Keratinocyte (primary cell): Measurements from ENCODE around the gene PLEKHG5. TPM values are rescaled to one million over a fixed set of nuclear protein-coding genes. Genes with fewer than 3 reads are reported as not detected.

Experiments
- DNase-seq: peaks from one replicate; pipeline ENCODE4 v3.0.0-alpha.2; 2011; ENCODE audit warnings: low read depth, missing footprints, low spot score
- FAIRE-seq: peaks from 2 replicates; lab custom pipeline; 2011; peaks lifted over from hg19 to GRCh38; lab: Jason Lieb, UNC
- H2AFZ ChIP-seq: 2 replicates; pipeline ENCODE4 v1.6.0; 2012; ENCODE audit warnings: low read length, control low read depth, inconsistent platforms; ENCODE audit not compliant: control insufficient read depth
- H3K27ac ChIP-seq: 2 replicates; pipeline ENCODE4 v1.5.1; 2011; ENCODE audit warnings: low read length; ENCODE audit not compliant: control insufficient read depth, insufficient read depth
- H3K27me3 ChIP-seq: 3 replicates; pipeline ENCODE4 v1.6.0; 2011; ENCODE audit warnings: low read length; ENCODE audit not compliant: control insufficient read depth, insufficient read depth; ENCODE audit errors: extremely low read depth
- H3K36me3 ChIP-seq, 2 experiments: 2 replicates in 1 of 2; 3 replicates in 1 of 2; pipeline ENCODE4 v1.5.1; 2011; ENCODE audit warnings: low read length in 2 of 2, mild to moderate bottlenecking in 1 of 2; ENCODE audit not compliant: control insufficient read depth in 2 of 2, insufficient read depth in 2 of 2; ENCODE audit errors: extremely low read depth in 1 of 2
- H3K4me1 ChIP-seq: 3 replicates; pipeline ENCODE4 v1.5.1; 2011; ENCODE audit warnings: low read length; ENCODE audit not compliant: control insufficient read depth, insufficient read depth; ENCODE audit errors: extremely low read depth
- H3K4me2 ChIP-seq: 3 replicates; pipeline ENCODE4 v1.6.0; 2011; ENCODE audit warnings: low read depth, low read length; ENCODE audit not compliant: control insufficient read depth, insufficient read depth; ENCODE audit errors: extremely low read depth
- H3K4me3 ChIP-seq, 3 experiments: fragments of 200-600 bp in 1 of 3; sonication (generic) in 1 of 3; 2 replicates in 2 of 3; 3 replicates in 1 of 3; pipeline ENCODE4 v1.5.1; 2011 to 2016; ENCODE audit warnings: low read length in 3 of 3, mild to moderate bottlenecking in 3 of 3, control low read depth in 2 of 3, inconsistent platforms in 1 of 3, low read depth in 1 of 3, mixed read lengths in 1 of 3, mixed run types in 1 of 3, moderate library complexity in 1 of 3; ENCODE audit not compliant: control insufficient read depth in 2 of 3, insufficient read depth in 2 of 3; ENCODE audit errors: extremely low read depth in 1 of 3
- H3K79me2 ChIP-seq: 2 replicates; pipeline ENCODE4 v1.6.0; 2012; ENCODE audit warnings: low read length; ENCODE audit not compliant: control insufficient read depth, insufficient read depth
- H3K9ac ChIP-seq: 3 replicates; pipeline ENCODE4 v1.6.0; 2011; ENCODE audit warnings: low read length; ENCODE audit not compliant: control insufficient read depth, insufficient read depth; ENCODE audit errors: extremely low read depth
- H3K9me1 ChIP-seq: 3 replicates; pipeline ENCODE4 v1.6.0; 2011; ENCODE audit warnings: low read length; ENCODE audit not compliant: control insufficient read depth, insufficient read depth; ENCODE audit errors: extremely low read depth
- H3K9me3 ChIP-seq: 2 replicates; pipeline ENCODE4 v1.5.1; 2012; ENCODE audit warnings: low read depth, low read length; ENCODE audit not compliant: control insufficient read depth
- H4K20me1 ChIP-seq: 3 replicates; pipeline ENCODE4 v1.6.0; 2011; ENCODE audit warnings: low read length; ENCODE audit not compliant: control insufficient read depth, insufficient read depth; ENCODE audit errors: extremely low read depth
- CTCF ChIP-seq, 3 experiments: IDR thresholded peaks in 1 of 3; conservative IDR thresholded peaks in 1 of 3; optimal IDR thresholded peaks in 1 of 3; 2 replicates in 2 of 3; 3 replicates in 1 of 3; pipeline versions ENCODE3 to v1.5.1; 2011; ENCODE audit warnings: low read length in 3 of 3, mild to moderate bottlenecking in 3 of 3, moderate library complexity in 2 of 3, control low read depth in 1 of 3, inconsistent platforms in 1 of 3; ENCODE audit not compliant: insufficient read depth in 2 of 3; ENCODE audit errors: extremely low read depth in 1 of 3
- EZH2 ChIP-seq: IDR thresholded peaks from one replicate; pipeline ENCODE4 v1.6.1; 2012; ENCODE audit warnings: inconsistent platforms, mild to moderate bottlenecking, low read length, moderate library complexity
- dilution Hi-C: fragments of 300-500 bp; cut with MboI; formaldehyde crosslinking; loops from one replicate; pipeline ENCODE4 v1.7.0; 2020; ENCODE audit warnings: low sequenced_read_pairs; ENCODE audit not compliant: extremely low pct_ligation_motif_present
- polyA plus RNA-seq, 5 experiments: library from polyadenylated mRNA; depleted of rRNA in 3 of 5; stranded (reverse) in 3 of 5; stranded (forward) in 1 of 5; unstranded in 1 of 5; fragments of >200 nt; gene quantifications; 1 replicate in 1 of 5; 2 replicates in 3 of 5; 3 replicates in 1 of 5; pipeline versions ENCODE4 v1.2.1 to v1.2.3, GENCODE V29; 2011 to 2012; ENCODE audit warnings: missing spikeins in 2 of 5, low read depth in 1 of 5, low replicate concordance in 1 of 5

The PLEKHG5 gene
- polyA plus RNA-seq, 1 donor (not counting 4 experiments of a cell fraction or from before 2014, with no cell fraction given) = 11.8 TPM

DNA sequence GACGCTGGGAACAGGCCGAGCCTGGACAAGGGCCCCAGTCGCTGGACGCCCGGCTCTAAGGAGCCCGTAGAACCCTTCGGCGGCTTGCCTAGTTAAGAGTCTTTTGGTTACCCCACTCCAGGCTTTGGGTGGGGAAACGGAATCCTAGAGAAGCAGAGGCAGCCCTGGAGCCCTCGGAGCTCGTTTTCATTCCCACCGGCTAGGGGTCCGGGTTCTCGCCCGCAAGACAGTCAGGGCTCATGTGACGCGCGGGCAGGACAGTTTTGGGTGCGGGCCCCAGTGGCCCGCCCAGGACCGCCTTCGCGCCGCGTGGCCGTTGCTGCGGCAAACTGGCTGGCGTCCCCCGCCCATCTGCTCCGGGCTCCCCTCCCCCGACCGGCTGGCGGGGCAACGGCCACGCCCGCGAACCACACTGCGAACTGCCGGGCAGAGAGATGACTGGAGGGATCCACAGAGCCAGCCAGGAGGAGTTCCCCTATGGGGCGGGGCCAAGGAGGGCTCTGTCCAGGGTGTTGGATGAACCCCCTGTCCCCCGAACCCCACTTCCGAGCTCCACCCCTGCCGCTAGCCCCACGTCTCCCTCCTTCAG lies 70.9 kb downstream of the PLEKHG5 start:
- H3K27me3 ChIP-seq = peaks cover 18% of the 10 kb centered on the region
- no peak for TF ChIP-seq CTCF (optimal IDR thresholded peaks at IDR 0.05 in 1 of 3, IDR thresholded peaks at IDR 0.05 in 1 of 3, conservative IDR thresholded peaks at IDR 0.05 in 1 of 3; ENCODE audit: extremely low read depth in 1 of 3, insufficient read depth in 2 of 3, low read length in 3 of 3)
- no peak for TF ChIP-seq EZH2
- dilution Hi-C loops = no loop called here
- H4K20me1 ChIP-seq = no peaks in the 10 kb centered on the region
- peak overlapping the region in 1 of 3 experiments; percentile 50 for H3K4me3 ChIP-seq
- no peaks in the 10 kb centered on the region for H3K36me3 ChIP-seq
- H3K9me1 ChIP-seq = no peaks in the 10 kb centered on the region
- H2AFZ ChIP-seq = no peak overlapping the region
- H3K4me2 ChIP-seq = peak overlapping the region; percentile 83
- H3K4me1 ChIP-seq = peaks cover 68% of the 10 kb centered on the region
- H3K79me2 ChIP-seq = peaks cover 16% of the 10 kb centered on the region
- H3K27ac ChIP-seq = no peak overlapping the region
- peak overlapping the region; percentile 75 for H3K9ac ChIP-seq
- no peak for DNase-seq
- no peak for FAIRE-seq
- H3K9me3 ChIP-seq = no peaks in the 10 kb centered on the region

- no peaks in the 10 kb centered on the region for H3K36me3 ChIP-seq
- peak within 1 kb of the TSS; percentile 36 for H3K27ac ChIP-seq
- H3K4me1 ChIP-seq = peaks cover 69% of the 10 kb centered on the region
Measured at GRCh38 chr1:6419804-6420453, 71.5 kb downstream of the PLEKHG5 start, which contains the start of gene HES2. HES2 (minus strand) TSS chr1:6419919; CDS start chr1:6419820, 99 bp downstream.

More at GRCh38 chr1:6419804-6420453, 71.5 kb downstream of the PLEKHG5 start, which contains the start of gene HES2:
- no peaks in the 10 kb centered on the region for H3K9me1 ChIP-seq
- dilution Hi-C loops = no loop called here
- H3K9me3 ChIP-seq = no peaks in the 10 kb centered on the region
- H3K79me2 ChIP-seq = peaks cover 16% of the 10 kb centered on the region
- peak within 1 kb of the TSS; percentile 10 for H2AFZ ChIP-seq
- DNase-seq (no peak), FAIRE-seq (peak; percentile 20)
- H3K27me3 ChIP-seq = peaks cover 14% of the 10 kb centered on the region
- no peaks in the 10 kb centered on the region for H4K20me1 ChIP-seq
- H3K9ac ChIP-seq = peak within 1 kb of the TSS; percentile 75
- TF ChIP-seq EZH2 (no peak), CTCF (optimal IDR thresholded peaks at IDR 0.05 in 1 of 3, IDR thresholded peaks at IDR 0.05 in 1 of 3, conservative IDR thresholded peaks at IDR 0.05 in 1 of 3; ENCODE audit: extremely low read depth in 1 of 3, insufficient read depth in 2 of 3, low read length in 3 of 3) (no peak)
- H3K4me3 ChIP-seq = peak within 1 kb of the TSS; percentile 65 to 83 (median 68)
- peak within 1 kb of the TSS; percentile 83 for H3K4me2 ChIP-seq
